GM10266 (cell line): ENCODE data around the gene TNFRSF8.

Experiments used
- DNase-seq: peaks from one replicate; pipeline ENCODE4 v3.0.0; 2012; ENCODE audit errors: extremely low spot score
- CTCF ChIP-seq: IDR thresholded peaks from 2 replicates; pipeline ENCODE4 v1.5.1; 2012; ENCODE audit warnings: mild to moderate bottlenecking, low read depth; ENCODE audit not compliant: control insufficient read depth, insufficient read depth; ENCODE audit errors: missing control alignments

The TNFRSF8 gene

GRCh38 chr1:12063141-12064072 is at the start of gene TNFRSF8:
TSS of gene TNFRSF8 (plus strand) at chr1:12063303. CDS start at chr1:12063599, 296 bp downstream.
- peak; percentile 58 for DNase-seq
- peak; percentile 34 for TF ChIP-seq CTCF

GRCh38 chr1:12014141-12014991 is 48.7 kb upstream of the TNFRSF8 start:
- no peak for DNase-seq
- TF ChIP-seq CTCF: no peak

GRCh38 chr1:12015001-12015491 is 48.1 kb upstream of the TNFRSF8 start:
- no peak for DNase-seq
- no peak for TF ChIP-seq CTCF

GRCh38 chr1:12015499-12015898 is 47.6 kb upstream of the TNFRSF8 start:
- no peak for DNase-seq
- TF ChIP-seq CTCF: no peak

- no peak for DNase-seq
Observed at GRCh38 chr1:12016182-12016581, 46.9 kb upstream of the TNFRSF8 start.

GRCh38 chr1:12019858-12020509 is 43.1 kb upstream of the TNFRSF8 start:
- TF ChIP-seq CTCF: no peak
- DNase-seq: no peak

More at GRCh38 chr1:12016182-12016581, 46.9 kb upstream of the TNFRSF8 start:
- no peak for TF ChIP-seq CTCF
